Measurements from ENCODE around the gene SGCA.

The SGCA gene

GRCh38 chr17:50139185-50139783, 26.5 kb upstream of the SGCA start:
- DNase-seq (ENCODE audit: low spot score) (no peak), ATAC-seq (ENCODE audit: low read depth) (no peak)
- Histone ChIP-seq H3K4me3 (ENCODE audit: severe bottlenecking) (no peak overlapping the region), H3K9me3 (ENCODE audit: severe bottlenecking) (no peaks in the 10 kb centered on the region), H3K27ac (ENCODE audit: poor library complexity, severe bottlenecking) (no peak overlapping the region), H3K27me3 (ENCODE audit: insufficient read depth, poor library complexity, severe bottlenecking) (no peaks in the 10 kb centered on the region), H3K36me3 (ENCODE audit: low read depth) (peaks cover 83% of the 10 kb centered on the region), H3K4me1 (ENCODE audit: insufficient read depth, poor library complexity, severe bottlenecking) (no peaks in the 10 kb centered on the region)
- no peak for TF ChIP-seq CTCF (IDR thresholded peaks at IDR 0.05; ENCODE audit: poor library complexity, severe bottlenecking)

- peaks cover under 1% of the 10 kb centered on the region for H3K4me1 ChIP-seq (ENCODE audit: insufficient read depth, poor library complexity, severe bottlenecking)
- TF ChIP-seq CTCF (IDR thresholded peaks at IDR 0.05; ENCODE audit: poor library complexity, severe bottlenecking), result peak; percentile 94
- peaks cover 87% of the 10 kb centered on the region for H3K36me3 ChIP-seq (ENCODE audit: low read depth)
- no peaks in the 10 kb centered on the region for H3K9me3 ChIP-seq (ENCODE audit: severe bottlenecking)
- H3K27ac ChIP-seq (ENCODE audit: poor library complexity, severe bottlenecking), result peak overlapping the region; percentile 3
- no peak overlapping the region for H3K4me3 ChIP-seq (ENCODE audit: severe bottlenecking)
- H3K27me3 ChIP-seq (ENCODE audit: insufficient read depth, poor library complexity, severe bottlenecking), result no peaks in the 10 kb centered on the region
- ATAC-seq (ENCODE audit: low read depth), result peak; percentile 75
- DNase-seq (ENCODE audit: low spot score), result peak; percentile 76
These were observed 25.6 kb upstream of the SGCA start for GRCh38 chr17:50139950-50140885.

- DNase-seq (ENCODE audit: low spot score), result no peak
- TF ChIP-seq CTCF (IDR thresholded peaks at IDR 0.05; ENCODE audit: poor library complexity, severe bottlenecking), result no peak
- ATAC-seq (ENCODE audit: low read depth), result no peak
- Histone ChIP-seq H3K27me3 (ENCODE audit: insufficient read depth, poor library complexity, severe bottlenecking) (no peaks in the 10 kb centered on the region), H3K36me3 (ENCODE audit: low read depth) (peaks cover 91% of the 10 kb centered on the region), H3K27ac (ENCODE audit: poor library complexity, severe bottlenecking) (peak overlapping the region; percentile 3), H3K9me3 (ENCODE audit: severe bottlenecking) (no peaks in the 10 kb centered on the region), H3K4me3 (ENCODE audit: severe bottlenecking) (no peak overlapping the region), H3K4me1 (ENCODE audit: insufficient read depth, poor library complexity, severe bottlenecking) (peaks cover 3% of the 10 kb centered on the region)
These were observed 24.6 kb upstream of the SGCA start for GRCh38 chr17:50141026-50141744.

- Histone ChIP-seq H3K4me3 (ENCODE audit: severe bottlenecking) (no peak overlapping the region), H3K27ac (ENCODE audit: poor library complexity, severe bottlenecking) (no peak overlapping the region), H3K27me3 (ENCODE audit: insufficient read depth, poor library complexity, severe bottlenecking) (no peaks in the 10 kb centered on the region), H3K36me3 (ENCODE audit: low read depth) (peaks cover 91% of the 10 kb centered on the region), H3K9me3 (ENCODE audit: severe bottlenecking) (no peaks in the 10 kb centered on the region), H3K4me1 (ENCODE audit: insufficient read depth, poor library complexity, severe bottlenecking) (peaks cover 4% of the 10 kb centered on the region)
- TF ChIP-seq CTCF (IDR thresholded peaks at IDR 0.05; ENCODE audit: poor library complexity, severe bottlenecking), result no peak
- DNase-seq (ENCODE audit: low spot score) (no peak), ATAC-seq (ENCODE audit: low read depth) (no peak)
These were observed 24.1 kb upstream of the SGCA start for GRCh38 chr17:50141745-50142110.

All from RWPE2 (cell line).